Lung (tissue), 12 donors: Measurements from ENCODE around the gene UBA6. TPM values are rescaled to one million over a fixed set of nuclear protein-coding genes. Genes with fewer than 3 reads are reported as not detected.
"Not testable (repeated sequence)": the region's sequence is repeated elsewhere in the genome, so short reads cannot be mapped to it uniquely, and the experiment has no call there.

Experiments used
- ATAC-seq: fragments of 200-7000 bp; cut with Tn5 transposase; one replicate; pipeline ENCODE4 v1.9.1; 2020; ENCODE audit warnings: moderate number of reproducible peaks; ENCODE audit not compliant: insufficient read depth, low FRiP score
- DNase-seq, 3 donors: peaks; one replicate each; pipeline ENCODE4 v3.0.0-alpha.2; 2013 to 2017
- H3K27ac ChIP-seq, 2 donors: one replicate each; pipeline ENCODE4 v1.5.1; 2013; ENCODE audit warnings: mild to moderate bottlenecking in 2 of 2, moderate library complexity in 2 of 2, control low read depth in 1 of 2, inconsistent platforms in 1 of 2, low read depth in 1 of 2, low read length in 1 of 2
- H3K27me3 ChIP-seq, 3 donors: one replicate each; pipeline ENCODE4 v1.5.1; 2013; ENCODE audit warnings: low read length in 2 of 3; ENCODE audit not compliant: control insufficient read depth in 3 of 3, insufficient read depth in 3 of 3
- H3K36me3 ChIP-seq, 4 donors: one replicate each; pipeline ENCODE4 v1.5.1; 2013; ENCODE audit warnings: low read length in 4 of 4, mild to moderate bottlenecking in 1 of 4, moderate library complexity in 1 of 4; ENCODE audit not compliant: control insufficient read depth in 4 of 4, insufficient read depth in 4 of 4
- H3K4me1 ChIP-seq, 5 donors: one replicate each; pipeline ENCODE4 v1.5.1; 2013; ENCODE audit warnings: low read length in 5 of 5, mild to moderate bottlenecking in 2 of 5, moderate library complexity in 1 of 5; ENCODE audit not compliant: control insufficient read depth in 5 of 5, insufficient read depth in 5 of 5
- H3K4me3 ChIP-seq: one replicate; pipeline ENCODE4 v1.5.1; 2013; ENCODE audit warnings: mild to moderate bottlenecking, control low read depth, moderate library complexity
- H3K9ac ChIP-seq, 2 donors: one replicate each; pipeline ENCODE4 v1.5.1; 2013; ENCODE audit warnings: low read length in 2 of 2, control low read depth in 1 of 2; ENCODE audit not compliant: insufficient read depth in 1 of 2
- H3K9me3 ChIP-seq, 4 donors: one replicate each; pipeline ENCODE4 v1.5.1; 2013; ENCODE audit warnings: low read length in 3 of 4, mild to moderate bottlenecking in 1 of 4, moderate library complexity in 1 of 4; ENCODE audit not compliant: control insufficient read depth in 4 of 4, insufficient read depth in 3 of 4
- CTCF ChIP-seq: IDR thresholded peaks from 2 replicates; pipeline ENCODE4 v1.5.1; 2012; ENCODE audit warnings: mild to moderate bottlenecking; ENCODE audit errors: control extremely low read depth, extremely low read depth
- WGBS, 2 donors: extraction: QIAGEN DNeasy Blood & Tissue Kit; methylation state at CpG; one replicate each; pipeline ENCODE4 v1.1.7; 2013; 5-methylcytosine and 5-hydroxymethylcytosine counted together
- polyA plus RNA-seq, 2 donors: library from polyadenylated mRNA; stranded (reverse); fragments of 200-250 nt; gene quantifications; one replicate each; pipeline ENCODE4 v1.2.1, GENCODE V29; 2013
- total RNA-seq, 2 donors: library from RNA; depleted of rRNA in 1 of 2; stranded (reverse); fragments of >200 nt in 1 of 2; gene quantifications; one replicate each; pipeline ENCODE4 v1.2.1, GENCODE V29; 2014 to 2021
- donor health status: control.
- donor health status: control.
- donor health status: Bipolar disorder and iron deficiency.
- donor health status: healthy.
- donor health status: DM: yes; HTN: yes; CAD: no.

UBA6 gene
- total and polyA plus RNA-seq, 4 donors, result 6.4 to 67.0 (median 28.0) TPM

- no peak for TF ChIP-seq CTCF
- Histone ChIP-seq H3K36me3 (peaks cover 0 to 1% (median 0%) of the 10 kb centered on the region in 4 donors), H3K9ac (no peak overlapping the region), H3K4me1 (peaks cover 0 to 4% (median 0%) of the 10 kb centered on the region in 5 donors), H3K4me3 (no peak overlapping the region), H3K27ac (no peak overlapping the region), H3K27me3 (no peaks in the 10 kb centered on the region), H3K9me3 (no peaks in the 10 kb centered on the region)
- WGBS, 2 donors, result 90 to 97% methylated on average over 1 of the region's 1 CpG
- DNase-seq (no peak), ATAC-seq (no peak)
Observed at GRCh38 chr4:67736262-67736661, 35.3 kb upstream of the UBA6 start.

- no peak for ATAC-seq
- Histone ChIP-seq H3K27me3 (no peaks in the 10 kb centered on the region), H3K4me3 (no peak overlapping the region), H3K4me1 (peaks cover 0 to 4% (median 0%) of the 10 kb centered on the region in 5 donors), H3K9me3 (no peaks in the 10 kb centered on the region), H3K27ac (no peak overlapping the region), H3K36me3 (peaks cover 0 to 1% (median 0%) of the 10 kb centered on the region in 4 donors), H3K9ac (no peak overlapping the region)
- no peak for DNase-seq
- no peak for TF ChIP-seq CTCF
Observed at GRCh38 chr4:67735325-67735724, 34.4 kb upstream of the UBA6 start.

- ATAC-seq, H3K27me3 ChIP-seq, H3K36me3 ChIP-seq, DNase-seq, H3K4me1 ChIP-seq, H3K9me3 ChIP-seq, H3K4me3 ChIP-seq, H3K27ac ChIP-seq, H3K9ac ChIP-seq: not testable (repeated sequence)
- WGBS, 2 donors, result 89 to 91% methylated on average over 3 of the region's 3 CpGs
Observed at GRCh38 chr4:67730511-67730910, 29.6 kb upstream of the UBA6 start.

GRCh38 chr4:67727124-67727850 is 26.3 kb upstream of the UBA6 start:
- H3K9me3 ChIP-seq, result peaks cover 0 to 2% (median 0%) of the 10 kb centered on the region in 4 donors
- no peak overlapping the region for H3K4me3 ChIP-seq
- DNase-seq (no peak), ATAC-seq (no peak)
- TF ChIP-seq CTCF, result no peak
- H3K27ac ChIP-seq, result no peak overlapping the region
- H3K4me1 ChIP-seq, result no peaks in the 10 kb centered on the region
- no peak overlapping the region for H3K9ac ChIP-seq
- H3K36me3 ChIP-seq, result peaks cover 0 to 2% (median under 1%) of the 10 kb centered on the region in 4 donors
- no peaks in the 10 kb centered on the region for H3K27me3 ChIP-seq
- WGBS, 2 donors, result 55 to 60% methylated on average over 4 of the region's 4 CpGs
